NCI-H1694 treated with DMSO at 0.1 percent for 48 hours (cell line): ENCODE results near the gene KIZ.

ENCODE experiments used
- DNase-seq: peaks from one replicate; lab custom pipeline; 2025; lab: John Stamatoyannopoulos, UW

The KIZ gene

DNA sequence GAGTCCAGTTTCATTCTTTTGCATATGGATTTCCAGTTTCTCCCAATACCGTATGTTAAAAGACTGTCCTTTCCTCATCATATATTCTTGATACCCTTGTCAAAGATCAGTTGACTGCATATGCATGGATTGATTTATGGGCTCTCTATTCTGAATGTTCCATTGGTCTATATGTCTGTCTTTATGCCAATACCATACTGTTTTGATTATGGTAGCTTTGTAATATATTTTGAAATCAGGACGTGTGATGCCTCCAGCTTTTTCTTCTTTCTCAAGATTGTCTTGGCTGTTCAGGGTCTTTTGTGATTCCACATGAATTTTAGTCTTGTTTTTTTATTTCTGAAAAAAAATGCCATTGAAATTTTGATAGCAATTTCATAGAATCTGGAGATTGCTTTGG, 51.9 kb downstream of the KIZ start:
- DNase-seq = no peak

DNA sequence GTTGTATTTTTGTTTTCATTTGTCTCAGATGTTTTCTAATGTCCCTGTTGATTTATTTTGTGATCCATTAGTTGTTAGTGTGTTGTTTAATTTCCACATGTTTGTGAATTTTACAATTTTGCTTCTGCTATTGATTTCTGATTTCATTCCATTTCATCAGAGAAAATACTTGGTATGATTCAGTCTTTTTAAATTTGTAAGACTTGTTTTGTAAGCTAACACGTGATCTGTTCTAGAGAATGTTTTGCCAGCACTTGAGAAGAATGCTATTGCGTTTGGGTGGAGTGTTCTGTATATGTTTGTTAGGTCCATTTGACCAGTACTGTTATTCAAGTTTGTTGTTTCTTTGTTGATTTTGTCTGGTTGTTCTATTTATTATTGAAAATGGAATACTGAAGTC, 53.9 kb downstream of the KIZ start:
- DNase-seq = no peak

DNA sequence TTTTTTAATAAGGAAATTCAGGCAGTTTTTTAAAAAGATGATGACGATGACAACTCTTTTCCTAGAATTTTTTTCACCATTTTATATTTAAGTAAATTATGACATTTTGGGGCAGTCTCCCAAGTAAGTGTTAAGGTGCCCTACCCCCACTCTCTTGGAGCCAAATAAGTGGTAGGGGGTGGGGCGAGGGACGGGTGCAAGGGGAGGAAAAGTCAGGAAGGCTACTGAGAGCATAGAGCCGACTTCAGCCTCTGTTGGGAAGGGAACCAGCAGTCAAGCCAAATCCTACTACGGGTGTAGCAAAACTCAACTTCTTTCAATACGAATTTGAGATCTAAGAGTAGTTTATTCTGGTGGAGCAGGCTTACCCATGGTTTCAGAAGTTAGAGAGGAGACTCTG, 54.4 kb downstream of the KIZ start:
- DNase-seq = no peak

DNA sequence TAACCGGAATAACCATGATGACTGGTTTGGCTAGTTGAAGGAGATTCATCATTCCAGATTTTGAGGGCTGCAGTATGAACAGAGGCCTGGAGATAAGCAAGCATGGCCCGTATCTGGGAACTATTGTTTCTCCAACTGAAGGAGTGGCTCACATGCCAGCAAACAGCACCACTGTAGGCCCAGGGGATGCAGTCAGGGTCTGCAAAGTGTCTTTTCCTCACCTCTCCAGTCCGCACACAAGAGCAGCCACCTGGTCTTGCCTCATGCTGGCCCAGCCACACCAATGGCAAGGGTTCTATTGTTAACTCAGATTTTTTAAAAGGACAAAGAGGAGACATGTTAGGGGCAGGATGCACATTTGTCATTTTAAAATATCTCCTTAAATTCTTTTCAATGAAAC, 55.1 kb downstream of the KIZ start:
- DNase-seq = peak; percentile 9

DNA sequence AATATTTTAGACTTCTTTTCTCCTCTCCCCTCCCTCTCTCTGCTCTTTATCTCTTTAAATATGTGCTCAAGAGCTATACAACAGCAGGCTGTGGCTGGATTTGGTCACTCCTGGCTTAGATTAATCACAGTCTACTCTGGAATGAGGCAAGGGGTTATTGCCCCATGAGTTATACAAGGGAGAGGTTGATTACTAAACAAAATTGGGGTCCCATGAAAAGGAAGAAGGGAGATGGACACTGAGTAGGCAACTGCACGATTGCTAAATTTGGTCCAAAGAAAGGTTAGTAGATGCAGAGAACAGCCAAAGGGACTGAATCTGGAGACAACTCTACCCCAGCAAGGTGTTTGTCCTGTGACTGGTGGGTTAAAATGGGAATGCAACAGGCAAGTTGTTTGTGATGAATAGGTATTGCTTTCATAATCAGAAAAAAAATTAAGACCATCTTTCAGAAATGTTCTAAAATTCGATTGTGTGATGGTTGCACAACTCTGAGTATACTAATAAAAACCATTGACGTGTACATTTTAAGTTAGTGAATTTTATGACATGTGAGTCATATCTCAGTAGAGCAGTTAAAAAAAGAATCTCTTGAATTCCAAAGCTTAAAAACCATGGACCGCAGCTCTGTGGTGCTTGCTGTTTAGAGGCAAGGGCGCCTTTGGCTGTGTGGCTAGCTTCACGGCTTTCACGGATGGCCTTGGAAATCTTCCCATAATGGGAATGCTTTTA, 57.1 kb downstream of the KIZ start:
- no peak for DNase-seq

DNA sequence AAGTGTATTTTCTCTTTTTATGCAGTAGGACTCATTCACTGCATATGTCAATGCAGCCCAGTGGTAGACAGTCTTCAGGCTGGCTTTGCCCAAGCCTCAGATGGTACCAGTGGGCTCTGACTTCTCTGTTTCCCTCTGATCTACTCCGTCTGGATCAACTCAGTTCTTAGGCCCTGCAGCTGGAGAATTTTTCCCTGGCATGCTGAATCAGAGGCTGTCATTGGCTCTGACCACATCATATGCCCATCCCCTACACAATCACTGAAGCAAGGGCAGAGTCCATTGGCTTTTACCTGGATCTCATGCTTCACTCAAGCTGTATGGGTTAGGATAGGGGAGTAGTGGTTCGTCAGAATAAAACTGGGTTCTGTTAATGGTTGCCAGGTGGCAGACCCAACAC, 57.8 kb downstream of the KIZ start:
- DNase-seq = no peak

DNA sequence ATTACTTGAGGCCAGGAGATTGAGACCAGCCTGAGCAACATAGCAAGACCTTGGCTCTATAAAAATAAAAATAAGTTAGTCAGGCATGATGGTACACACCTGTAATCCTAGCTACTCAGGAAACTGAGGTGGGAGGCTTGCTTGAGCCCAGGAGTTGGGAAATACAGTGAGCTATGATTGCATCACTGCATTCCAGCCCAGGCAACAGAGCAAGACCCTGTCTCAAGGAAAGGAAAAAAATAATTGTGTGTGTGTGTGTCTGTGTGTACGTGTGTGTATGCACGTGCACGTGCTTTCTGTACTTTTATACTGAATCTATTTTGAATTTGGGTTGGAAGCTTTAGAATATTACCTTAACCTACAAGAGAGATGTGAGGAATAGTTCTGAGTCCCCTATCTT, 58.9 kb downstream of the KIZ start:
- DNase-seq = no peak

DNA sequence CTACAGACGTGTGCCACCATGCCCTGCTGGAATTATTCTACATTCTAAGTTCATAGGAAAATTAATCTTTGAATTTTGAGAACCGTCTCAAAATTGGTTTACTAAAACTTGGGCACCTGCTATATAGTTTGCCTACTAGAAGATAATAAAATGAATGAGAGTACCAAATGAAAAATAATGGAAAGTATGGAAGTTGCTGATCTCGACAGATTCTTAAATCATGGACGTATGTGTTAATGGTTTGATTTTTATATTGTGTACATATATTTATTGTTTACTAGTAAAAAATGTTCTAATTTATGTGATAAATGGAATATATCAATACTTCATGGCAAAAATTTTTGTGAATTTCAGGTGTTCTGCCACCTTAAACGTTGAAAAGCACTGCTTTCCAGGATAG, 60.0 kb downstream of the KIZ start:
- no peak for DNase-seq

DNA sequence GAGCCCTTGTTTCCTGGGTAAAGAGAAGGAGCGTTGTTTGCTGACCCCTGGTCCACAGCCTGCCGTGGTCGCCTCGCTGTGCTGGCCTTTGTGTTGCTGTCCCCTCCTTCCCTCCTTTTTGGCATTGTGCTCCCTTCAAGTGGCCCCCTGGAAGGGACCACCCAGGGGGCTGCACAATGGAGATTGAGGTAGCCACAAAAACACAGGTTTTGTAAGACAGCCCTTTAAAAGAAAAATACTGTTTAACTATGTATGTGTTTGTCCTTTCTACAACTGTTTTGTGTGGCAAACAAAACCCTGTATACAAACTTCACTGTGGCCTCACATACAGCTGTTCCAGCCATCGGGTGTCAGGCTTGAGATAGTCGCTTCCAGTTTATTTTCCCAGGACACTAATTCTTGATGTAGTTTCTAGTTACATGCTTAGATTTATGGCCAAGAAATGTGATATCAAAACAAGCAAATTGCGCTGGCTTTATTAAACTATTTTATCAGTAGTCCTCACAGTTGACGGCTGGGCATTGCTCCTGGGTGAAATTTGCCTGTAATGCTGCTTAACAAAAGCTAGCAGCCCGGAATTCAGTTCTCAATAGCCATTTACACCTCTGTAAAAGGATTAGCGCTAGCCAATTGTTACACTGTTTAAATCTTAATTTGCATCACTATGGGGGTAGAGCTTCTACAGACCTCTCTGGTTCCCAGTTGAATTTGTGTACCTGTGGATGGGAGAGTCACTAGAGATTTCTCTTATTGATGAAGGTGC, 64.1 kb downstream of the KIZ start:
- no peak for DNase-seq

DNA sequence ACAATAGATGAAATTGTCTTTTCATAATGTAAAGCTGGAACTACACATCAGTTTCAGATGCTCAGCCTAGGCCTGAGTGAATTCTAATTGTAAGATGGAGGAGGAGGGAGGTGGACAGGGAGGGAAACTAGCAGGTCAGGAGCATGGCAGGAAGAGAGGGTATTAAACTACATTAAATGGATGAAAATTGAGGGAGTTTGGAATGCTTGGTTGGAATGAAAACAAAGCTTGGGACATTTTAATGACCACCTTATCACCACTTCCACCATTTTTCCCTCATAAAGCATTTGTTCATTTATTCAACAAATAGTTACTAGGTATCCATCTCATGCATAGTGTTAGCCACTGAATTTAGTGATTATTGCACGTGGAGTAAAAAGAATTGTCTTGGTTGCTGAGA, 65.0 kb downstream of the KIZ start:
- DNase-seq = no peak

DNA sequence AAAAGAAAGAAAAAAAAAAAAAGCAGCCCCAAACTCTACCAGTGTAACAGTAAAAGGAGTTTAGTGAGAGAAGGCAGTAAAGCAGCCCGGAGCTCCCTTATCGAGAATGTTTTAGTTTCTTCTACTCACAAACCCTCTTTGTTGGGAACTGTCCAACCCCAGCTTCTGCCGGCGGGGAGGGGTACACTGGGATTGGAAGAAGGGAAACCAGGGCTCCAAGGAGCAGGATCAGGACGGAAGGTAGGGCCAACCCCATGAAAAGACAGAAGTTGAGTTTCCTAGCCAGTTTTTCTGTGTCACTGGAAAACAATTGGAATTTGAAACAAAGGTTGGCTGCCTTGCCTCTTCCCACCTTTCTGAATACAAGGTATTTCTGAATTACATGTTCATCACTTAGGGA, 66.0 kb downstream of the KIZ start:
- DNase-seq = no peak

DNA sequence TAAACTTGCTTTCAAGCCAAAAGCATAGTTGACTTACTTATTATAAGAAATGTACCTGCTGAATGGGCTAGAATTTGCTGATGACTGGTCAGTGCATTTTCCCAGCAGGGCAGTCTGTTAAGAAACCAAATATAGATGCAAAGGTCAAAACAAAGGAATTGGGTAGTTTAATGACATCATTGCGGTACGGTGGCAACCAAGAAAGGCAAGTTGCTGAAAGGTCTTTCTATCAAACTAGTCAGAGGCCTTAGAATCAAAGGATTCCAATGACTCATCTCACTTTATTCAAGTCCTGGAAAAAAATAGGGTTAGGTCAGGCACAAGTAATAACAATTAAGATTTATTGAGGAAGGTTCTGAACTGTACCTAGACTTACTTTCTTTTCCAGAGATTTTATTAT, 76.4 kb downstream of the KIZ start:
- no peak for DNase-seq

DNA sequence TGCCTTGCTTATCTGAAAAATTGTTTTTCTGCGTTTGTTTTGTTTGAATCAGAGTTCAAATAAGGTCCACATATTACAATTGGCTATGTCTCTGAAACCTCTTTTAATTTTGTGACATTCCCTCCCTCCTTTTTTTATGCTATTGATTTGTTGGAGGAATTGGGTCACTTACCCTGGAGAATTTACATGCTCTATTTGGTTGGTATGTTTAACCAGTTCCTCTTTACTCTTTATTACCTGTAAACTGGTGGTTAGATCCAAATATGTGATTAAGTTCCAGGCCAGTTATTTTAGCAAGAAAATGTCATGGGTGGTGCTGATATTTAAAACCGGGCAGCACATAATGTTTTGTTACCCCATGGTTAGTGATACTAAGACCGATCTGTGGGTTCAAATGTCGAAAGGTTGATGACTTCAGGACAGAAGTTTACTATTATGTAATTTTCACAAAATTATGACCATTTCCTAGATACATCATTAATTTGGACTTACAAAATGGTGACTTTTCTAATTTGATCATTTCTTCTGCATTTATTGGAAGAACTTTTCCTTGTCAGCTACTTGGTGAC, 77.3 kb downstream of the KIZ start:
- DNase-seq = no peak

DNA sequence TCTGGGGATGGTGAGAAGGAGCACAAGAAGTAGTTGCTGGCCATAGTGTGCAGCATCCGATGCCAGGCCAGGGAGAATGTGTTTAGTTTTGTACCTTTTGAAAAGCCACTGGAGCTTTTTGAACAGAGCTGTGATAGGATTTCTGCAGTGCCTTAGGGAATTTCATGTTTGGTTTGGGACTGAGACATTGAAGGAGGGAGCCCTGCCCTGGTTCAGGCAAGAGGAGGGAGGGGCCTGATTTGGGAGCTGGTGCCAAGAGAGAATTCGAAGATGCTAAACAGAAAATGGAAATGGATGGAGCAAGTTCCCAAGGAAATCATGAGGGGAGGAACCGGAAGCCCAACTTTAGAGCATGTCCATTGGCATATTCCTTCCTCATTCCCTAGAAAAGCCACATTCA, 80.7 kb downstream of the KIZ start:
- DNase-seq = no peak

DNA sequence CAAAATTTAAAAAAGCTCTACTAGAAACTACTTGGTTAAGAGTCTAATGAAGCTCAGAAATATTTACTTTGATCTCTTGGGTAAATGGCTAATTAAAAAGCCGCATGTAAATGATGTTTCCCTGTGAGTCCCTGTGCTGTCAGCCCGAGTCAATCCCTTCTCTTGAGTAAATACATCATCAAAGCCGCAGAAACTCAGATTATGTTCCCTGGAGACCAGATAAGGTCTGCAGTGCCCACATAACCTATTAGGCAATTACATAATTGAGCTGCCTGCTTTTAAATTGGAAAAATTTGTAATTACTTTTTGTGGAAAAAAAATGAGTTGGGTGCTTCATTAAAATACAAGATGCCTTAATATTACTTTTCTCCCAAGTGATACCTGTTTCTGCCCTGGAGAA, 83.1 kb downstream of the KIZ start:
- no peak for DNase-seq

DNA sequence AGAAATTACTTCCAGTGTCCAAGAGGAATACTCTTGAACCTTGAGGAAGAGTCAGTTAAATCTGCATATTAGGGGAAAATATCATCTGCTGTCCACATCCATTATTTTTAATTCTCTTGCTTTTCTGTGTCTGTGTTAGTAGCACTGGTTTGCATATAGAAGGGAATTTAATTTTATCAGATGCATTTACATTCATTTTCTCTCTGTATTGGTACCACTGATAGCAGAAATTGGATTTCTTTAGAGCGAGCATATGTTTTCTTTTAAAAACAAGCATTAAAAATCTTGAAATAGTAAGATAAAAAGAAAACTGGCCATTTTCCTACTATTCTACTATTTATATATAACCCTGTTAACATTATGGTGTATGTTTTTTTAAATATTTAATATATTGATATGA, 83.8 kb downstream of the KIZ start:
- no peak for DNase-seq

DNA sequence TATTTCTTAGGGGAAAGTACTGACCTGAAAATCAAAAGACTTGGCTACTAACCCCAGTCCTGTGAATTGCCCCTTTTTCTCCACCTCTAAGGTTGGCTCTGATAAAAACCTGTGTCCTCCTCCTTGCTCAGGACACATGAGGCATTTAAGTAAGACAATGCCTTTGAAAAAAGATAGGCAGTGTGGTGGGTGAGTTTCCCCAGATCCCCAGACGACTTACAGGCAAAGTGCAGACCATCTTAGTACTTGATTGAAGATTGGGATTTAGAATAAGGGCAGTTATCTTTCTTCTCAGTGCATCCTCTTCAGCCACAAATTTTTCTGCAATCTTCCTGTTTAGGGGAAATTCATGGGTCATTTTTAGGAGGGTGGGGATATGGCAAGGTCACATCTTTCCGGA, 87.8 kb downstream of the KIZ start:
- no peak for DNase-seq

DNA sequence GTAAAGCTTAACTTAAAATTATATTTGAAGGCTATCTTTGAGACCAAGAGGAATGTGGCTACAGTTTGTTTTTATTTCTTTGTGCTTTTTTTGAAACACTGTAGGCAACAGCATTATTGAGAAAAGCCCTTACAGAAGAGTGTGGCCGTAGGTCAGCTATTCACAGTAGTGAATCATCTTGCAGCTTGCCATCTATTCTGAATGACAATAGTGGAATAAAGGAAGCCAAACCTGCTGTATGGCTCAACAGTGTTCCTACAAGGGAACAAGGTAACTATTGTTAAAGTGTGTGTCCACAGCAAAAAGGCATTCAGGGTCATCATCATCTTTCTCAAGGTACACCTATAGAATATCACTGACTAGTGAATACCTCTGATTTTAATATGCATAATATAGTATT, 88.5 kb downstream of the KIZ start:
- DNase-seq = no peak

DNA sequence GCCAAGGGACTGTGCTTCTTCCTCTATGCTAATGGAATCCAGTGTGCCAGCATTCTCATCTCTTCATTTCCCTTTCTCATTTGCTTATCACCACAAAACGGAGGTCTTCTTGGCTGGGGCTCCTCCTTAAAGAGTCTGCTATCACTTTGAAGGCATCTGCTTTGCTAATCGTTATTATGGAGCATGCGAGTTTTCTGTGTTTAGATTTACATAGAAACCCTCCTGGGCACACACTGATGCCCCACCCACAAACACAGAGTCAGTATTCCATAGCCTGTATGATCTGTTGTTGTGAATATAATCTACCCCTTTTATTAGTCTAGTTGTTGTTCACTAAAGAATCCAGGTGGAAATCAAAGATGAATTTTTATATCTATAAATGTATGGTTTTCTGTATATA, 93.8 kb downstream of the KIZ start:
- DNase-seq = no peak

DNA sequence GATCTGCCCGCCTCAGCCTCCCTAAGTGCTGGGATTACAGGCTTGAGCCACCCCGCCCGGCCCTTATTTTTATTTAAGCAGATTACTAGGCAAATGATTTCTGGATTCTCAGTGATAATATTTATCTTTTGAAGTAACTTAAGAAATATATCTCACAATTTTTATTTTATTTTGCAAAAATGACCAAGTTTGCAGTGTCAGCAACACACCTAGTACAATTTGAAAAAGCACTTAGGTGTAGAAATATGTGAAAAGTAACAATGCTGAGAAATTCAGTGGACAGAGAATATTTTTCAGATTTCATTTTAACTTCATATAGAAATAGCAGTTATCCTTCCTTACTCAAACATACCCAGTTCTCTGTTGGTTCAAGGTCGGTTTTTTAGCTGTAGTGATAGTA, 98.3 kb downstream of the KIZ start:
- no peak for DNase-seq

DNA sequence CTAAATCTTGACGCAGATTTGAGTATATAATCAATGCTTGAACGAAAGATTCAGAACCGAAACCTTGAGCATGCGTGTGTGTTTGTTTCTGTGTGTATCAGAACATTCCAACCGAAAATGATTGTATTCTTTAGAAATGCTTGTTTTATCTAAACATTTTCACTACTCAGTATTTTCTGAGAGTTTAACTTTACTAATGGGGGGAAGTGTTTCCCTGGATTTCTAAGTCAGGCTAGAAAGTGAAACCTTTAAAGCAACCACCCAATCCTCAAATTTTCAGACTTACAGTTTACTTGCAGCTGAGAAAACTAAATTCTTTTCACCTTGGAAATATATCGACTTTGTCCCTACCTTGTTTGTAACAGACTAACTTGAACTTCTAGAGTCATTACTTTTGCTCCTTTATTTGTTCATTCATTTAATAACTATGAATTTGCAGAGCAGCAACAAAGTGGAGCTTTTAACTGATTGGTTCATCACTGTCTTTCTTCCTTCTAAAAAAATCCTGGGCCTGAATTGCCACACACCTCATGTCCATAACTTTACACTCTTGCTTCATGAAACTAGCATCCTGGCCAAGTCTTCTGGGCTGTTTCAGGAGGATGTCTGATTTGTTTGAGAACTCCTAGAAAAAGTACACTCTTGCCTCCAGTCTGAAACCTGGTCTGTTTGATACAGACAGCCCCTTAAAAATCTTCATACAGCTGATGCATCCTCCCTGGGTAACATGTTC, 99.5 kb downstream of the KIZ start:
- no peak for DNase-seq

DNA sequence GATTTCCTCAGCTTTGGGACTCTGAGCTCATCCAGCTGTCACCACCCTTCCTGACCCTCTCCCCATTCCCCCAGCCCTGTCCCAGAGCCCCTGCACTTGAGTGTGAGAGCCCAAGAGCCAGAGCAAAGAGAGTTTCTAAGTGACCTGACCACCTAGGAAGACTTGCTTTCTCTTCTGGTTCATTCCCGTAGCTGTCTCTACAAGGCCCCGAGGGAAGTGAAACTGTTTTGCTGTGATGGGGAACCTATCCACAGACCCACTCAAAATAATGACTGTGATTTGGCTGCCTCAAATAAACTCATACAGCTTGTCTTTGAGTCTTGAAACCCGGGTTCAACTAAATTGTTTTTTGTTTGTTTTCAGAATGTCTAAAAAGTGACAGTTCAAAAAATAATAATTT, 102.6 kb downstream of the KIZ start:
- DNase-seq = no peak

DNA sequence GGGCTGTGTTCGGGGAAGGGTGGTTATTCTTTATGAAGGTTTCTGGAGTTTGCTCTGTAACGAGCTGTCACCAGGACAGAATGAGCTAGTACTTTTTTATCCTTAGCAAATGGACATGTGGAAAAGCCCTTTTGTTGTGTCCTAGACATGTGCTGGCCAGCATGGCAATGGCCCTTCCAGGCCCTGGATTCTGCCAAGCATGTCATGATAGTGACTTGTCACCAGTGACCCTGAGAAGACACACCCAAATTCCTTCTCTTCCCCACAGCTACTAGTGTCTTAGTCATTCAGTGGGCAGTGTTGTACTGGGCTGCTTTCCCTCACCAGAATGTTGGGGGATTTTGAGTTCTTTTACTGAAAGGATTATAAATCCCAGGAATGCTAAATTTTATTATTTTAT, 103.3 kb downstream of the KIZ start:
- DNase-seq = no peak
